ENCODE data around the gene GNAS-AS1. TPM values are rescaled to one million over a fixed set of nuclear protein-coding genes. Genes with fewer than 3 reads are reported as not detected.

The GNAS-AS1 gene
- total and polyA plus RNA-seq, 2 of the 8 experiments (the other 6 are each of a cell fraction or from before 2014, with no cell fraction given) = 4.7 to 13.7 TPM

GRCh38 chr20:58839474-58839874, 11.2 kb downstream of the GNAS-AS1 start:
- Histone ChIP-seq H4K91ac (replicated peaks; ENCODE audit: insufficient read length, low read length) (no peak overlapping the region), H3K56ac (replicated peaks; ENCODE audit: insufficient read length, low read depth, low read length) (no peak overlapping the region), H2BK5ac (ENCODE audit: low read depth, low read length) (no peak overlapping the region), H3K4ac (replicated peaks; ENCODE audit: insufficient read length, low read depth, low read length) (no peak overlapping the region), H4K5ac (ENCODE audit: insufficient read length, low read depth, low read length) (no peak overlapping the region), H2BK12ac (ENCODE audit: low read depth, low read length) (0 out of 2 replicates have a peak overlapping the region, but pooled peaks have one; percentile 22), H3K36me3 (ENCODE audit: control insufficient read depth in 2 of 4, insufficient read depth in 4 of 4, low read length in 3 of 4) (peaks cover 2 to 38% (median 17%) of the 10 kb centered on the region in 4 experiments; a peak in 6 of 8 replicates), H3K27ac (ENCODE audit: low read depth, low read length) (no peak overlapping the region), H3K4me3 (ENCODE audit: extremely low read depth in 1 of 4, insufficient read depth in 2 of 4, low read depth in 3 of 4, low read length in 4 of 4) (peak overlapping the region; percentile 49 to 62 (median 60)), H3K4me2 (ENCODE audit: insufficient read depth in 1 of 2, low read depth in 2 of 2, low read length in 2 of 2) (peak overlapping the region; percentile 69 to 98), H3K9ac (replicated peaks in 1 of 4; ENCODE audit: extremely low read depth in 1 of 4, low read depth in 3 of 4, low read length in 3 of 4) (no peak overlapping the region), H3K4me1 (replicated peaks in 1 of 4; ENCODE audit: control insufficient read depth in 3 of 4, insufficient read depth in 4 of 4, low read length in 3 of 4) (peaks cover 9 to 21% (median 15%) of the 10 kb centered on the region in 4 experiments), H2BK15ac (ENCODE audit: low read length) (no peak overlapping the region), H4K8ac (ENCODE audit: extremely low read depth, insufficient read depth, low read length) (no peak overlapping the region), H2BK20ac (ENCODE audit: low read length) (no peak overlapping the region), H3K18ac (ENCODE audit: extremely low read depth, low read length) (no peak overlapping the region; the same call in 1 of the 2 replicates), H3K23me2 (ENCODE audit: low read depth, low read length) (peaks cover 16% of the 10 kb centered on the region), H3K23ac (ENCODE audit: insufficient read length) (no peak overlapping the region), H3K79me2 (ENCODE audit: control insufficient read depth in 1 of 2, insufficient read depth in 2 of 2, low read length in 2 of 2) (peaks cover 20 to 96% of the 10 kb centered on the region in 2 experiments), H2BK120ac (replicated peaks; ENCODE audit: low read depth, low read length) (no peak overlapping the region), H2AK5ac (ENCODE audit: low read depth, low read length) (no peak overlapping the region), H4K20me1 (replicated peaks in 1 of 2; ENCODE audit: control insufficient read depth in 1 of 2, insufficient read depth in 2 of 2, low read length in 2 of 2) (peaks cover 4 to 7% of the 10 kb centered on the region in 2 experiments), H3K14ac (ENCODE audit: insufficient read length) (no peak overlapping the region), H3K27me3 (replicated peaks in 1 of 4; ENCODE audit: control insufficient read depth in 3 of 4, extremely low read depth in 1 of 4, insufficient read depth in 3 of 4, low read length in 3 of 4) (peaks cover 0 to 18% (median 11%) of the 10 kb centered on the region in 4 experiments; a peak in 5 of 7 replicates), H3K9me3 (ENCODE audit: insufficient read depth in 2 of 2, low read depth in 1 of 2, low read length in 1 of 2) (no peaks in the 10 kb centered on the region), H3K79me1 (ENCODE audit: low read depth, low read length) (peaks cover 4% of the 10 kb centered on the region; the same call in 1 of the 2 replicates), H2AFZ (ENCODE audit: low read length) (no peak overlapping the region)
- 51% methylated on average over 26 of the region's 27 CpGs; no CpG with 5 or more reads in 1 of the 2 experiments for WGBS, 2 experiments (ENCODE audit: extremely low coverage in 1 of 2, insufficient coverage in 1 of 2, insufficient read length in 1 of 2, insufficient replicate concordance in 2 of 2, low coverage in 1 of 2, low lambda C conversion rate in 2 of 2, missing lambda C conversion rate in 1 of 2)
- ChIA-PET POLR2A (ENCODE audit: partially characterized antibody) (interaction anchor here (0.7 to 12.2 kb wide), 16 partner anchors 9 to 371 kb away, joined by 3 to 163 read pairs (median 4); partner anchors contain the start of genes GNAS, GNAS-AS1, NPEPL1 and STX16), CTCF (ENCODE audit: partially characterized antibody) (interaction anchor here (0.6 to 8.7 kb wide), 15 partner anchors 9 to 358 kb away, joined by 3 to 57 read pairs (median 4); partner anchors contain the start of genes GNAS, GNAS-AS1 and STX16)
- DNase-seq (ENCODE audit: low read depth in 1 of 2, low spot score in 2 of 2) (peak in 1 of 2 experiments; percentile 71), FAIRE-seq (no peak)
- TF ChIP-seq TAF1 (IDR thresholded peaks at IDR 0.05; ENCODE audit: low read depth, low read length) (peak; percentile 59; the same call in 1 of the 2 replicates), RAD21 (IDR thresholded peaks at IDR 0.05 in 1 of 2, conservative IDR thresholded peaks at IDR 0.05 in 1 of 2; ENCODE audit: low read depth in 2 of 2, low read length in 2 of 2) (peak; percentile 71 to 85), SUZ12 (IDR thresholded peaks at IDR 0.05; ENCODE audit: low read length) (no peak), JUN (IDR thresholded peaks at IDR 0.05; ENCODE audit: low read depth, low read length) (no peak), ATF2 (IDR thresholded peaks at IDR 0.05; ENCODE audit: low read length) (no peak), RXRA (IDR thresholded peaks at IDR 0.05; ENCODE audit: insufficient read depth, low read depth, low read length) (no peak), POLR2A (IDR thresholded peaks at IDR 0.05; ENCODE audit: control extremely low read depth in 1 of 2, low read depth in 2 of 2, low read length in 2 of 2) (peak in 1 of 2 experiments; percentile 27; a peak in 1 of 3 replicates), MAX (IDR thresholded peaks at IDR 0.05) (peak; percentile 68), CEBPB (IDR thresholded peaks at IDR 0.05; ENCODE audit: low read depth, low read length) (no peak)
